ENCODE measurements around the gene HIVEP3. TPM values are rescaled to one million over a fixed set of nuclear protein-coding genes. Genes with fewer than 3 reads are reported as not detected.
"Not testable (repeated sequence)": the region's sequence is repeated elsewhere in the genome, so short reads cannot be mapped to it uniquely, and the experiment has no call there.

Gene HIVEP3
- total RNA-seq, 1 experiment from 2014 or later: 2.8 TPM

GRCh38 chr1:41939194-41939593, 20.5 kb upstream of the HIVEP3 start:
- Histone ChIP-seq H3K27me3 (no peaks in the 10 kb centered on the region), H3K4me3 (no peak overlapping the region), H3K36me3 (no peaks in the 10 kb centered on the region), H3K4me1 (no peaks in the 10 kb centered on the region), H3K27ac (no peak overlapping the region), H3K9me3 (replicated peaks) (no peaks in the 10 kb centered on the region; the same call in 1 of the 2 replicates)
- peak in 1 of 2 experiments; percentile 18 for DNase-seq

- Histone ChIP-seq H3K36me3 (no peaks in the 10 kb centered on the region), H3K9me3 (replicated peaks) (no peaks in the 10 kb centered on the region), H3K4me3 (no peak overlapping the region), H3K27ac (no peak overlapping the region), H3K4me1 (no peaks in the 10 kb centered on the region), H3K27me3 (no peaks in the 10 kb centered on the region)
- DNase-seq: no peak
Observed at GRCh38 chr1:41936107-41936506, 17.4 kb upstream of the HIVEP3 start.

GRCh38 chr1:41935226-41935625, 16.5 kb upstream of the HIVEP3 start:
- Histone ChIP-seq H3K4me1 (no peaks in the 10 kb centered on the region), H3K27ac (no peak overlapping the region)
- no peak for DNase-seq

GRCh38 chr1:41933106-41933505, 14.4 kb upstream of the HIVEP3 start:
- DNase-seq: no peak
- Histone ChIP-seq H3K27me3 (no peaks in the 10 kb centered on the region), H3K9me3 (replicated peaks) (no peaks in the 10 kb centered on the region), H3K4me1 (no peaks in the 10 kb centered on the region), H3K27ac (no peak overlapping the region), H3K4me3 (no peak overlapping the region), H3K36me3 (no peaks in the 10 kb centered on the region)

More at GRCh38 chr1:41935226-41935625, 16.5 kb upstream of the HIVEP3 start:
- H3K36me3 ChIP-seq: no peaks in the 10 kb centered on the region
- no peaks in the 10 kb centered on the region for H3K27me3 ChIP-seq
- H3K9me3 ChIP-seq (replicated peaks): no peaks in the 10 kb centered on the region
- H3K4me3 ChIP-seq: no peak overlapping the region

- Histone ChIP-seq H3K4me1 (no peaks in the 10 kb centered on the region), H3K9me3 (replicated peaks) (no peaks in the 10 kb centered on the region), H3K4me3 (no peak overlapping the region), H3K27ac (no peak overlapping the region), H3K36me3 (no peaks in the 10 kb centered on the region), H3K27me3 (no peaks in the 10 kb centered on the region)
- no peak for DNase-seq
Observed at GRCh38 chr1:41931578-41931977, 12.9 kb upstream of the HIVEP3 start.

GRCh38 chr1:41927118-41927517, 8.4 kb upstream of the HIVEP3 start:
- Histone ChIP-seq H3K36me3 (no peaks in the 10 kb centered on the region), H3K4me1 (no peaks in the 10 kb centered on the region), H3K9me3 (replicated peaks) (no peaks in the 10 kb centered on the region), H3K27ac (no peak overlapping the region), H3K27me3 (no peaks in the 10 kb centered on the region), H3K4me3 (no peak overlapping the region)
- DNase-seq: no peak

GRCh38 chr1:41925712-41926111, 7.0 kb upstream of the HIVEP3 start:
- DNase-seq: peak in 1 of 2 experiments; percentile 17
- H3K4me1 ChIP-seq: peaks cover 2% of the 10 kb centered on the region

GRCh38 chr1:41924911-41925310, 6.2 kb upstream of the HIVEP3 start:
- no peak for DNase-seq
- H3K27ac ChIP-seq: no peak overlapping the region
- H3K27me3 ChIP-seq: no peaks in the 10 kb centered on the region
- no peak overlapping the region for H3K4me3 ChIP-seq
- no peaks in the 10 kb centered on the region for H3K36me3 ChIP-seq
- no peaks in the 10 kb centered on the region; the same call in 1 of the 2 replicates for H3K9me3 ChIP-seq (replicated peaks)
- H3K4me1 ChIP-seq: peaks cover 3% of the 10 kb centered on the region

More at GRCh38 chr1:41925712-41926111, 7.0 kb upstream of the HIVEP3 start:
- Histone ChIP-seq H3K27me3 (no peaks in the 10 kb centered on the region), H3K4me3 (no peak overlapping the region), H3K9me3 (replicated peaks) (no peaks in the 10 kb centered on the region; the same call in 1 of the 2 replicates), H3K36me3 (no peaks in the 10 kb centered on the region), H3K27ac (no peak overlapping the region)

GRCh38 chr1:41921271-41921670, 2.5 kb upstream of the HIVEP3 start:
- not testable (repeated sequence) for H3K9me3 ChIP-seq (replicated peaks); H3K27ac ChIP-seq; H3K4me1 ChIP-seq; H3K36me3 ChIP-seq; DNase-seq; H3K4me3 ChIP-seq
- H3K27me3 ChIP-seq: peaks cover 16% of the 10 kb centered on the region; the same call in 1 of the 2 replicates

GRCh38 chr1:41920658-41921057, 1.9 kb upstream of the HIVEP3 start:
- peaks cover 3% of the 10 kb centered on the region for H3K4me1 ChIP-seq
- peak in 1 of 2 experiments; percentile 13 for DNase-seq
- H3K27ac ChIP-seq: no peak overlapping the region
- peaks cover 16% of the 10 kb centered on the region; the same call in 1 of the 2 replicates for H3K27me3 ChIP-seq
- no peaks in the 10 kb centered on the region; the same call in 1 of the 2 replicates for H3K9me3 ChIP-seq (replicated peaks)
- no peak overlapping the region for H3K4me3 ChIP-seq
- H3K36me3 ChIP-seq: no peaks in the 10 kb centered on the region

GRCh38 chr1:41919764-41920397, 1.2 kb upstream of the HIVEP3 start:
- peaks cover 16% of the 10 kb centered on the region; the same call in 1 of the 2 replicates for H3K27me3 ChIP-seq
- peak; percentile 36 to 51 for DNase-seq
- H3K4me3 ChIP-seq: no peak overlapping the region
- no peaks in the 10 kb centered on the region; the same call in 1 of the 2 replicates for H3K9me3 ChIP-seq (replicated peaks)
- H3K27ac ChIP-seq: no peak overlapping the region
- H3K36me3 ChIP-seq: no peaks in the 10 kb centered on the region
- peaks cover 3% of the 10 kb centered on the region for H3K4me1 ChIP-seq

- H3K9me3 ChIP-seq (replicated peaks): no peaks in the 10 kb centered on the region; the same call in 1 of the 2 replicates
- no peak overlapping the region for H3K4me3 ChIP-seq
- no peak overlapping the region for H3K27ac ChIP-seq
- H3K36me3 ChIP-seq: no peaks in the 10 kb centered on the region
- no peak for DNase-seq
- peaks cover 3% of the 10 kb centered on the region for H3K4me1 ChIP-seq
- peaks cover 16% of the 10 kb centered on the region; the same call in 1 of the 2 replicates for H3K27me3 ChIP-seq
Observed at GRCh38 chr1:41919131-41919530, 409 bp upstream of the HIVEP3 start.

GRCh38 chr1:41917835-41918449, 780 bp downstream of the HIVEP3 start:
- peak in 1 of 2 experiments; percentile 53 for DNase-seq
- H3K4me3 ChIP-seq: peak overlapping the region; percentile 58
- no peaks in the 10 kb centered on the region for H3K36me3 ChIP-seq
- H3K9me3 ChIP-seq (replicated peaks): no peaks in the 10 kb centered on the region; the same call in 1 of the 2 replicates
- H3K27me3 ChIP-seq: peaks cover 16% of the 10 kb centered on the region; the same call in 1 of the 2 replicates
- H3K27ac ChIP-seq: no peak overlapping the region
- H3K4me1 ChIP-seq: peaks cover 3% of the 10 kb centered on the region

- Histone ChIP-seq H3K9me3 (replicated peaks) (no peaks in the 10 kb centered on the region; the same call in 1 of the 2 replicates), H3K36me3 (no peaks in the 10 kb centered on the region), H3K27me3 (peaks cover 16% of the 10 kb centered on the region; the same call in 1 of the 2 replicates), H3K4me1 (peaks cover 3% of the 10 kb centered on the region), H3K4me3 (no peak overlapping the region), H3K27ac (no peak overlapping the region)
- DNase-seq: no peak
Observed at GRCh38 chr1:41917076-41917475, 1.6 kb downstream of the HIVEP3 start.

GRCh38 chr1:41915786-41916571, 2.7 kb downstream of the HIVEP3 start:
- Histone ChIP-seq H3K27me3 (peaks cover 16% of the 10 kb centered on the region; the same call in 1 of the 2 replicates), H3K9me3 (replicated peaks) (no peaks in the 10 kb centered on the region; the same call in none of the 2 replicates), H3K4me1 (peaks cover 3% of the 10 kb centered on the region), H3K36me3 (no peaks in the 10 kb centered on the region), H3K4me3 (no peak overlapping the region), H3K27ac (no peak overlapping the region)
- DNase-seq: no peak

All from SJCRH30 (cell line).